Tibial nerve (tissue), 4 donors: ENCODE data around the gene FAM228B. TPM values are rescaled to one million over a fixed set of nuclear protein-coding genes. Genes with fewer than 3 reads are reported as not detected.

ENCODE experiments used
- DNase-seq, 2 donors: peaks; one replicate each; pipeline ENCODE4 v3.0.0-alpha.2; 2019; ENCODE audit warnings: low spot score in 2 of 2
- H3K27ac ChIP-seq, 4 donors: fragments of 200-600 bp; sonication (generic) in 3 of 4; one replicate each; pipeline ENCODE4 v1.5.1; 2017 to 2019; ENCODE audit warnings: mild to moderate bottlenecking in 1 of 4
- H3K27me3 ChIP-seq, 2 donors: fragments of 200-600 bp; sonication (generic) in 1 of 2; one replicate each; pipeline versions ENCODE4 v1.5.1 to v1.6.0; 2017 to 2019
- H3K36me3 ChIP-seq, 3 donors: fragments of 200-600 bp; sonication (generic); one replicate each; pipeline ENCODE4 v1.5.1; 2018 to 2019
- H3K4me1 ChIP-seq, 4 donors: fragments of 200-600 bp; sonication (generic) in 3 of 4; one replicate each; pipeline ENCODE4 v1.5.1; 2017 to 2019
- H3K4me3 ChIP-seq, 4 donors: fragments of 200-600 bp; sonication (generic) in 3 of 4; one replicate each; pipeline ENCODE4 v1.5.1; 2017 to 2019; ENCODE audit warnings: mild to moderate bottlenecking in 1 of 4, moderate library complexity in 1 of 4
- H3K9me3 ChIP-seq, 4 donors: fragments of 200-600 bp; sonication (generic) in 3 of 4; one replicate each; pipeline ENCODE4 v1.5.1; 2017 to 2019
- EP300 ChIP-seq, 2 donors: sonication (generic); formaldehyde crosslinking; IDR thresholded peaks; one replicate each; pipeline ENCODE4 v1.6.1; 2017; ENCODE audit warnings: antibody characterized with exemption in 2 of 2, mild to moderate bottlenecking in 1 of 2
- POLR2A ChIP-seq, 2 donors: fragments of 450-650 bp; IDR thresholded peaks; one replicate each; pipeline ENCODE4 v1.6.1; 2017; ENCODE audit warnings: antibody characterized with exemption in 2 of 2, mild to moderate bottlenecking in 2 of 2, moderate library complexity in 2 of 2
- WGBS, 2 donors: methylation state at CpG; one replicate each; pipeline ENCODE4 v1.1.5; 2018; 5-methylcytosine and 5-hydroxymethylcytosine counted together
- total RNA-seq, 4 donors: library from RNA; depleted of rRNA; stranded (reverse); fragments of >200 nt; gene quantifications; one replicate each; pipeline ENCODE4 v1.1.0, GENCODE V29; 2016
- TF ChIP-seq, protein P1 (sequence below), 5 experiments: fragments of 200-600 bp in 3 of 5; fragments of 450-650 bp in 2 of 5; sonication (generic) in 3 of 5; IDR thresholded peaks; one replicate each; pipeline ENCODE4 v1.5.1; 2016 to 2019; ENCODE audit warnings: antibody characterized with exemption in 5 of 5, mild to moderate bottlenecking in 3 of 5, moderate library complexity in 2 of 5

Gene FAM228B
- total RNA-seq, 4 donors from 2014 or later = 37.7 to 68.6 (median 46.6) TPM

DNA sequence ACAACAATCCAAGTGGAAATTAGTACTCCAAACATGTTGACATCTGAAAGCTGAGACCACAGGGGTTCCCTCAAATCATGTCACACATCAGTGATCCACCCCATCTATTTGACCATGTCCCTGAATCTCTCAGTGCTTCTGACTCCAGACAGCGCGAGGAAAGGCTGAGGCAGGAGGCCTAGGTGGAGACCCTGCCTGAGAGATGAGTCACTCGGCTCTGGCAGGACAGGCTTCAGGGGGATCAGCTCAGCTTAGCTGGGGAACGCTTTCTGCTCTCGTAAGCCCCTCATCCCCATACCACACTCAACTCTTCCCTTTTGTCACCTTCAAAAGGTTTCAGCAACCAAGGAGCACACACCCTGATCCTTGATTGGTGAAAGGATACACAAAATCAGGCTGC lies 45.8 kb downstream of the FAM228B start:
- H3K36me3 ChIP-seq = peaks cover 0 to 14% (median 0%) of the 10 kb centered on the region in 3 donors
- H3K4me3 ChIP-seq = no peak overlapping the region
- no peaks in the 10 kb centered on the region for H3K27me3 ChIP-seq
- DNase-seq = no peak
- 92 to 98% methylated on average over 5 of the region's 5 CpGs for WGBS, 2 donors
- no peak overlapping the region for H3K27ac ChIP-seq
- TF ChIP-seq POLR2A (IDR thresholded peaks at IDR 0.05) (no peak), EP300 (IDR thresholded peaks at IDR 0.05) (no peak)
- H3K4me1 ChIP-seq = no peaks in the 10 kb centered on the region
- H3K9me3 ChIP-seq = peaks cover 0 to 1% (median 0%) of the 10 kb centered on the region in 4 donors

DNA sequence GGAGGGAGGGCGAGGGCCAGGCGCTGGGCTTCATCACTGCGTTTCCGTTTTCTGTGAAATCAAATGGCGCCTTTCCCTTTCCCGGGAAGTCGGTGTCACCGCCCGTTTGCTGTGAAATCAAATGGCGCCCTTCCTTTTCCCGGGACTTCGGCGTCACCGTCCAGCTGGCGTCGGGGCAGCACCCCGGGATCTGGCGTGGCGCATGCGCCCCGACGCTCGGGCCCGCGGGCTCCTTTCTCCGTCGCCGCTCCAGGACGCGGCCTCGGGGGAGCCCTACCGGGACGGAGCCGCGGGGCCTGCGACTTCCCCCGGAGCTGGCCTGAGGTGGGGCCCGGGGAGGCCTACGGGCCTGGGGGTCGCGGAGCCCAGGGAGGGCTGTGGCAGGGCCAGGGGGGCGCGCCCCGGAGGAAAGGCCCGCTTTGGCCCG lies 51.6 kb downstream of the FAM228B start, which contains the start of gene FAM228A:
TSS of gene FAM228A (plus strand) at position 203 of the 427 bp plus-strand sequence. CDS start 428 bp downstream, outside the sequence.
- 48 to 55% methylated on average over 28 to 33 of the region's 46 CpGs for WGBS, 2 donors
- H3K4me3 ChIP-seq = no peak within 1 kb of the TSS
- DNase-seq = no peak
- TF ChIP-seq EP300 (IDR thresholded peaks at IDR 0.05) (no peak), POLR2A (IDR thresholded peaks at IDR 0.05) (no peak)
- TF ChIP-seq, protein P1, sequence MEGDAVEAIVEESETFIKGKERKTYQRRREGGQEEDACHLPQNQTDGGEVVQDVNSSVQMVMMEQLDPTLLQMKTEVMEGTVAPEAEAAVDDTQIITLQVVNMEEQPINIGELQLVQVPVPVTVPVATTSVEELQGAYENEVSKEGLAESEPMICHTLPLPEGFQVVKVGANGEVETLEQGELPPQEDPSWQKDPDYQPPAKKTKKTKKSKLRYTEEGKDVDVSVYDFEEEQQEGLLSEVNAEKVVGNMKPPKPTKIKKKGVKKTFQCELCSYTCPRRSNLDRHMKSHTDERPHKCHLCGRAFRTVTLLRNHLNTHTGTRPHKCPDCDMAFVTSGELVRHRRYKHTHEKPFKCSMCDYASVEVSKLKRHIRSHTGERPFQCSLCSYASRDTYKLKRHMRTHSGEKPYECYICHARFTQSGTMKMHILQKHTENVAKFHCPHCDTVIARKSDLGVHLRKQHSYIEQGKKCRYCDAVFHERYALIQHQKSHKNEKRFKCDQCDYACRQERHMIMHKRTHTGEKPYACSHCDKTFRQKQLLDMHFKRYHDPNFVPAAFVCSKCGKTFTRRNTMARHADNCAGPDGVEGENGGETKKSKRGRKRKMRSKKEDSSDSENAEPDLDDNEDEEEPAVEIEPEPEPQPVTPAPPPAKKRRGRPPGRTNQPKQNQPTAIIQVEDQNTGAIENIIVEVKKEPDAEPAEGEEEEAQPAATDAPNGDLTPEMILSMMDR (IDR thresholded peaks at IDR 0.05) = no peak
- H3K27me3 ChIP-seq = no peaks in the 10 kb centered on the region
- H3K27ac ChIP-seq = peak within 1 kb of the TSS in 1 of 4 donors; percentile 34
- peaks cover 0 to 10% (median 0%) of the 10 kb centered on the region in 4 donors for H3K9me3 ChIP-seq
- H3K4me1 ChIP-seq = no peaks in the 10 kb centered on the region
- no peaks in the 10 kb centered on the region for H3K36me3 ChIP-seq

DNA sequence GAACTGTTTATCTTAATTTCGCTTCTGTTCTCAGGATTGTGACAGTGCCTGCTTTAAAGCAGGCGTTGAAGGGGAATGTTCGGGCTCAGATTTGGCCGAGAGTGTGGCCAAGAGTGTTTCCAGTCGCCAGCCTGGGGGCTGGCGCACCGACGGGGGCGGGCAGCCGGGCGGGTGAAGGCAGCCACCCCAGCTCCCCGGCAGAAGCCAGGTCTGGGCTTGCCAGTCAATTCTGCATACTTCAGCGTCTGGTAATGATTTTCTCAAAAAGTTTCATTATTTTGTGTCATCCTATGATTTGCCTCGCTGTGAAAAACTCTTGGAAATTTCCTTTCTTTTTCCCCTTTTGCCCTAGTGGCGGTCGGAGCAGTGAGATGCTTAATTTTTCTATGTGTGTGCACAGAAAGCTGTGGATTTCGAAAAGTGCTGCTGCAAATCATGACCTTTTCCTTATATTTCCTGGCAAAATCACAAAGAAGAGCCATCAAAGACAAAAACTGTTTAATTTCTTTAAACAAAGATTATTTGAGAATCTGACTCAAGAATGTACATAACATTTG lies 52.4 kb downstream of the FAM228B start:
- no peaks in the 10 kb centered on the region for H3K36me3 ChIP-seq
- 59 to 71% methylated on average over 17 of the region's 17 CpGs for WGBS, 2 donors
- TF ChIP-seq POLR2A (IDR thresholded peaks at IDR 0.05) (no peak), EP300 (IDR thresholded peaks at IDR 0.05) (no peak)
- TF ChIP-seq, protein P1 (IDR thresholded peaks at IDR 0.05) = no peak
- H3K4me1 ChIP-seq = no peaks in the 10 kb centered on the region
- no peak for DNase-seq
- no peaks in the 10 kb centered on the region for H3K27me3 ChIP-seq
- peaks cover 0 to 10% (median 0%) of the 10 kb centered on the region in 4 donors for H3K9me3 ChIP-seq
- peak overlapping the region in 1 of 4 donors; percentile 34 for H3K27ac ChIP-seq
- no peak overlapping the region for H3K4me3 ChIP-seq

DNA sequence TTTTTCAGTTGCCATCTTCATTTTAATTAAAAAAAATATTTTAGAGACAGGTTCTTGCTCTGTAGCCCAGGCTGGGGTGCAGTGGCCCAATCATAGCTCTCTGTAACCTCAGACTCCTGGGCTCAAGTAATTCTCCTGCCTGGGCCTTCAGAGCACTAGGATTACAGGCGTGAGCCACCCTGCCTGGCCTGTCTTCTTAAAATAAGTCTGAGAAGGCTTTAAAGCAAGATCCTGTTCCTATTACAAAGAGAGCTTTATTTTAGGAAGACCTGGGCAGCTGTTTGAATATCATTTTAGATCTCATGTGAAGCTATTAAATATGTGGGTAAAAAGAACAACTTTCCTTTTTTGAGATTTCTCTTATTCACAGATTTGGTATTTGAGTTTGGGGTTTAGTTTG lies 53.1 kb downstream of the FAM228B start:
- Histone ChIP-seq H3K27ac (no peak overlapping the region), H3K36me3 (no peaks in the 10 kb centered on the region), H3K4me3 (no peak overlapping the region), H3K27me3 (no peaks in the 10 kb centered on the region), H3K9me3 (peaks cover 0 to 10% (median 0%) of the 10 kb centered on the region in 4 donors), H3K4me1 (no peaks in the 10 kb centered on the region)
- TF ChIP-seq EP300 (IDR thresholded peaks at IDR 0.05) = no peak
- TF ChIP-seq POLR2A (IDR thresholded peaks at IDR 0.05) = no peak
- 57 to 73% methylated on average over 1 of the region's 1 CpG for WGBS, 2 donors
- DNase-seq = no peak

DNA sequence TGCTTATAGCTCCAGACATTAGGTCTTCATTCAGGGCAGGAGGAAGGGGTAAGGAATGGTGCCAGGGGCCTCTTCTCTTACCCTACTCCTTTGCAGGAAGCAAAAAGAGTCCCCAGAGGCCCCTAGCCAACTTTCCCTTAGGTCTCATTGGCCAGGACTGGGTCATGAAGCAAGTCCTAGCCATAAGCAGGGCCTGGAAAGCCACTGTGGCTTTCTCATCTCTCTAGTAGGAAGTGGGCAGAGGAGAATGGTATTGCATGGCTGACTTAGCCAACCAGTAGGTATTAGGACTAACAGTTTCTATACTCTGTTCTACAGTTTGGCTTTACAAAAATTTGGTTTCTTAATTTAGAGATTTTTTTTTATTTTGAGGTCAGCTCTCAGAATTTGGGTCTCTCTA lies 56.4 kb downstream of the FAM228B start:
- DNase-seq = no peak
- H3K36me3 ChIP-seq = no peaks in the 10 kb centered on the region
- peaks cover 0 to 2% (median 0%) of the 10 kb centered on the region in 4 donors for H3K9me3 ChIP-seq
- H3K27me3 ChIP-seq = no peaks in the 10 kb centered on the region
- no peak overlapping the region for H3K4me3 ChIP-seq
- TF ChIP-seq, protein P1 (IDR thresholded peaks at IDR 0.05) = no peak
- no peak for TF ChIP-seq EP300 (IDR thresholded peaks at IDR 0.05)
- TF ChIP-seq POLR2A (IDR thresholded peaks at IDR 0.05) = no peak
- H3K27ac ChIP-seq = no peak overlapping the region
- H3K4me1 ChIP-seq = no peaks in the 10 kb centered on the region

DNA sequence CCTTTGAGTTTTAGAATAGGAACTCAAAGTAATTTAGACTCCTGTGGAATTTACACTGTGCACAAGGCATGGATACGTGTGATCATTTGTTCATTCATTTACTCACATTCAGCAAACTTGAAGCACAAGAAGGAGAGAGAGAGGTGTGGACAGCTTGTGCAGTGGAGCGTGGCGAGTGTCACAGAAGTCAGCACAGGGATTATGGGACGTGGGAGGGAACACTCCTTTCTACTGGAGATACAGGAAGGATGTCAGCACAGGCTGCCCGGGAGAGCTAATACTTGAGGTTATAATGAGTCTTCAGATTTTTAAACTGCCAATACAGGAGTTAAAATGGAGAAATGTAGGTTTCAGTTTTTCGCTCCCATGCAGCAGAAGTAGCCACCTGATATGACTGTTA lies 58.6 kb downstream of the FAM228B start:
- H3K27me3 ChIP-seq = no peaks in the 10 kb centered on the region
- H3K9me3 ChIP-seq = peaks cover 0 to 9% (median 0%) of the 10 kb centered on the region in 4 donors
- TF ChIP-seq EP300 (IDR thresholded peaks at IDR 0.05) = no peak
- TF ChIP-seq, protein P1 (IDR thresholded peaks at IDR 0.05) = no peak
- no peak for TF ChIP-seq POLR2A (IDR thresholded peaks at IDR 0.05)
- no peak overlapping the region for H3K4me3 ChIP-seq
- WGBS, 2 donors = 78 to 81% methylated on average over 6 of the region's 6 CpGs
- DNase-seq = no peak
- H3K36me3 ChIP-seq = peaks cover 0 to 12% (median 0%) of the 10 kb centered on the region in 3 donors
- H3K27ac ChIP-seq = no peak overlapping the region
- H3K4me1 ChIP-seq = no peaks in the 10 kb centered on the region
